Kidney epithelial cell (primary cell): Measurements from ENCODE around the gene AMACR. TPM values are rescaled to one million over a fixed set of nuclear protein-coding genes. Genes with fewer than 3 reads are reported as not detected.
"Not testable (repeated sequence)": the region's sequence is repeated elsewhere in the genome, so short reads cannot be mapped to it uniquely, and the experiment has no call there.

Experiments
- DNase-seq: peaks from one replicate; pipeline ENCODE4 v3.0.0-alpha.2; 2010; ENCODE audit warnings: low read depth
- H3K27me3 ChIP-seq: 2 replicates; pipeline ENCODE4 v1.6.0; 2011; ENCODE audit warnings: low read length; ENCODE audit not compliant: control insufficient read depth, insufficient read depth
- H3K36me3 ChIP-seq: 2 replicates; pipeline ENCODE4 v1.5.1; 2011; ENCODE audit warnings: low read length; ENCODE audit not compliant: control insufficient read depth, insufficient read depth
- H3K4me3 ChIP-seq: 2 replicates; pipeline ENCODE4 v1.5.1; 2011; ENCODE audit warnings: low read depth, mild to moderate bottlenecking, control low read depth, low read length
- CTCF ChIP-seq: IDR thresholded peaks from 2 replicates; pipeline ENCODE4 v1.5.1; 2011; ENCODE audit warnings: mild to moderate bottlenecking, moderate library complexity, low read length, control low read depth, inconsistent platforms; ENCODE audit not compliant: insufficient read depth, poor library complexity, severe bottlenecking
- total RNA-seq: library from RNA; depleted of rRNA; stranded (reverse); fragments of >200 nt; gene quantifications from 2 replicates; pipeline ENCODE4 v1.2.3, GENCODE V29; 2015

The AMACR gene
- total RNA-seq, 1 donor from 2014 or later: 18.0 TPM

- Histone ChIP-seq H3K4me3 (no peak overlapping the region), H3K36me3 (peaks cover 1% of the 10 kb centered on the region), H3K27me3 (no peaks in the 10 kb centered on the region)
- DNase-seq: no peak
- no peak for TF ChIP-seq CTCF
Observed at GRCh38 chr5:34034534-34035327, 26.9 kb upstream of the AMACR start.

- TF ChIP-seq CTCF: no peak
- DNase-seq: no peak
- Histone ChIP-seq H3K4me3 (no peak overlapping the region), H3K27me3 (no peaks in the 10 kb centered on the region), H3K36me3 (peaks cover 1% of the 10 kb centered on the region)
Observed at GRCh38 chr5:34031966-34032365, 24.1 kb upstream of the AMACR start.

GRCh38 chr5:34031117-34031516 is 23.3 kb upstream of the AMACR start:
- H3K36me3 ChIP-seq: peaks cover 1% of the 10 kb centered on the region
- no peak for DNase-seq
- H3K4me3 ChIP-seq: no peak overlapping the region
- no peaks in the 10 kb centered on the region for H3K27me3 ChIP-seq
- TF ChIP-seq CTCF: no peak

GRCh38 chr5:34030585-34030984 is 22.7 kb upstream of the AMACR start:
- H3K36me3 ChIP-seq, H3K4me3 ChIP-seq, DNase-seq: not testable (repeated sequence)

GRCh38 chr5:34030048-34030447 is 22.2 kb upstream of the AMACR start:
- TF ChIP-seq CTCF: no peak
- no peaks in the 10 kb centered on the region for H3K27me3 ChIP-seq
- peaks cover 1% of the 10 kb centered on the region for H3K36me3 ChIP-seq
- no peak for DNase-seq
- H3K4me3 ChIP-seq: no peak overlapping the region

More at GRCh38 chr5:34030585-34030984, 22.7 kb upstream of the AMACR start:
- not testable (repeated sequence) for H3K27me3 ChIP-seq

GRCh38 chr5:34028349-34028748 is 20.5 kb upstream of the AMACR start:
- H3K27me3 ChIP-seq: no peaks in the 10 kb centered on the region
- no peak for TF ChIP-seq CTCF
- no peak overlapping the region for H3K4me3 ChIP-seq
- no peak for DNase-seq
- H3K36me3 ChIP-seq: peaks cover 1% of the 10 kb centered on the region
